K562 (cell line): ENCODE results near the gene FAM167B.

Experiments
- CTCF ChIP-seq, 3 experiments: IDR thresholded peaks in 2 of 3; conservative IDR thresholded peaks in 1 of 3; 2 replicates each; pipeline ENCODE4 v1.5.1; 2011 to 2012; ENCODE audit warnings: low read length in 3 of 3, mild to moderate bottlenecking in 3 of 3, control low read depth in 2 of 3, improper control_type of control experiment in 1 of 3, inconsistent platforms in 1 of 3, low read depth in 1 of 3, mixed read lengths in 1 of 3, moderate library complexity in 1 of 3; ENCODE audit not compliant: insufficient read depth in 2 of 3
- E2F6 ChIP-seq, 2 experiments: IDR thresholded peaks; 2 replicates each; pipeline ENCODE4 v1.6.1; 2011; ENCODE audit warnings: borderline replicate concordance in 1 of 2, control low read depth in 1 of 2, low read depth in 1 of 2, low read length in 1 of 2, mild to moderate bottlenecking in 1 of 2, mixed read lengths in 1 of 2, moderate library complexity in 1 of 2; ENCODE audit not compliant: insufficient read depth in 1 of 2, insufficient read length in 1 of 2, poor library complexity in 1 of 2, severe bottlenecking in 1 of 2; ENCODE audit errors: extremely low read depth in 1 of 2
- MAX ChIP-seq: sonication (generic); formaldehyde crosslinking; IDR thresholded peaks from 2 replicates; pipeline ENCODE4 v1.9.0; 2022; ENCODE audit warnings: mild to moderate bottlenecking, missing genetic modification reagents
- NFATC3 ChIP-seq: fragments of 450-650 bp; IDR thresholded peaks from 2 replicates; pipeline ENCODE4 v1.6.1; 2017; ENCODE audit warnings: mild to moderate bottlenecking
- PHTF2 ChIP-seq: fragments of 250-450 bp; sonication (Bioruptor Pico); IDR thresholded peaks from 2 replicates; pipeline ENCODE4 v1.5.0; 2021; ENCODE audit warnings: mild to moderate bottlenecking
- POLR2A ChIP-seq: fragments of 450-650 bp; conservative IDR thresholded peaks from 2 replicates; pipeline ENCODE4 v1.6.1; 2016
- ZNF121 ChIP-seq: sonication (generic); formaldehyde crosslinking; conservative IDR thresholded peaks from 2 replicates; pipeline ENCODE4 v1.8.0; 2022; ENCODE audit warnings: missing genetic modification reagents

GRCh38 chr1:32263744-32264143 lies 16.7 kb downstream of the FAM167B start:
- TF ChIP-seq ZNF121 (CRISPR knock-in tag) (no peak), NFATC3 (no peak), MAX (CRISPR knock-in tag) (no peak), CTCF (IDR thresholded peaks at IDR 0.05 in 2 of 3, conservative IDR thresholded peaks at IDR 0.05 in 1 of 3; ENCODE audit: insufficient read depth in 2 of 3, low read depth in 1 of 3, low read length in 3 of 3) (no peak), E2F6 (IDR thresholded peaks at IDR 0.05; ENCODE audit: borderline replicate concordance in 1 of 2, extremely low read depth in 1 of 2, insufficient read depth in 1 of 2, insufficient read length in 1 of 2, low read depth in 1 of 2, low read length in 1 of 2, poor library complexity in 1 of 2, severe bottlenecking in 1 of 2) (no peak), POLR2A (no peak), PHTF2 (CRISPR knock-in tag) (no peak)
